ENCODE data around the gene FYN. TPM values are rescaled to one million over a fixed set of nuclear protein-coding genes. Genes with fewer than 3 reads are reported as not detected.

Gene FYN
- total and polyA plus RNA-seq, 10 of the 15 experiments (the other 5 are each of a cell fraction or from before 2014, with no cell fraction given) = 51.4 to 247 (median 138) TPM

DNA sequence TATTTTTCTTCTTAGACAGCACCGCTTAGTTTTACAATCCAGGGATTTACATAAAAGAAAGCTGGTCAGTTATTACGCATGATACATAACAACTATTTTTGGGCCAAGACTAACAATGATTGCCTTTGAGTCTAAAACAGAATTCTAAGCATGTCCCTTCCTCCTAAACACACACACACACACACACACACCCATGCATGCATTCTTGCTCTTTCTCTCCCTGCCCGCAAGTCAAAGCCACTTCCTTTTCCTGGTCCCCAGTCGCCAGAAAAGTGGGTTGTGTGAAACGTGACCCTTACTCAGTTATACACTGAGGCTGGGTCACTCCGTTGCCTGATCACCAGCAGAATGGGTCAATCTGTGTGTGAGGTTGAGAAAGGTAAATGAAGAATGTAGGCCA, 31.4 kb downstream of the FYN start (continued):
- TF ChIP-seq, protein P1, sequence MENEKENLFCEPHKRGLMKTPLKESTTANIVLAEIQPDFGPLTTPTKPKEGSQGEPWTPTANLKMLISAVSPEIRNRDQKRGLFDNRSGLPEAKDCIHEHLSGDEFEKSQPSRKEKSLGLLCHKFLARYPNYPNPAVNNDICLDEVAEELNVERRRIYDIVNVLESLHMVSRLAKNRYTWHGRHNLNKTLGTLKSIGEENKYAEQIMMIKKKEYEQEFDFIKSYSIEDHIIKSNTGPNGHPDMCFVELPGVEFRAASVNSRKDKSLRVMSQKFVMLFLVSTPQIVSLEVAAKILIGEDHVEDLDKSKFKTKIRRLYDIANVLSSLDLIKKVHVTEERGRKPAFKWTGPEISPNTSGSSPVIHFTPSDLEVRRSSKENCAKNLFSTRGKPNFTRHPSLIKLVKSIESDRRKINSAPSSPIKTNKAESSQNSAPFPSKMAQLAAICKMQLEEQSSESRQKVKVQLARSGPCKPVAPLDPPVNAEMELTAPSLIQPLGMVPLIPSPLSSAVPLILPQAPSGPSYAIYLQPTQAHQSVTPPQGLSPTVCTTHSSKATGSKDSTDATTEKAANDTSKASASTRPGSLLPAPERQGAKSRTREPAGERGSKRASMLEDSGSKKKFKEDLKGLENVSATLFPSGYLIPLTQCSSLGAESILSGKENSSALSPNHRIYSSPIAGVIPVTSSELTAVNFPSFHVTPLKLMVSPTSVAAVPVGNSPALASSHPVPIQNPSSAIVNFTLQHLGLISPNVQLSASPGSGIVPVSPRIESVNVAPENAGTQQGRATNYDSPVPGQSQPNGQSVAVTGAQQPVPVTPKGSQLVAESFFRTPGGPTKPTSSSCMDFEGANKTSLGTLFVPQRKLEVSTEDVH (IDR thresholded peaks at IDR 0.05; ENCODE audit: low read depth, partially characterized antibody) = no peak
- peak; percentile 83 for TF ChIP-seq NBN (IDR thresholded peaks at IDR 0.05)
- TF ChIP-seq HDAC6 (IDR thresholded peaks at IDR 0.05; ENCODE audit: unreplicated experiment) = no peak
- peak; percentile 94 for TF ChIP-seq EED (IDR thresholded peaks at IDR 0.05; ENCODE audit: low read depth)
- TF ChIP-seq E2F4 (IDR thresholded peaks at IDR 0.05; ENCODE audit: low read depth, low read length) = no peak
- TF ChIP-seq, protein P2, sequence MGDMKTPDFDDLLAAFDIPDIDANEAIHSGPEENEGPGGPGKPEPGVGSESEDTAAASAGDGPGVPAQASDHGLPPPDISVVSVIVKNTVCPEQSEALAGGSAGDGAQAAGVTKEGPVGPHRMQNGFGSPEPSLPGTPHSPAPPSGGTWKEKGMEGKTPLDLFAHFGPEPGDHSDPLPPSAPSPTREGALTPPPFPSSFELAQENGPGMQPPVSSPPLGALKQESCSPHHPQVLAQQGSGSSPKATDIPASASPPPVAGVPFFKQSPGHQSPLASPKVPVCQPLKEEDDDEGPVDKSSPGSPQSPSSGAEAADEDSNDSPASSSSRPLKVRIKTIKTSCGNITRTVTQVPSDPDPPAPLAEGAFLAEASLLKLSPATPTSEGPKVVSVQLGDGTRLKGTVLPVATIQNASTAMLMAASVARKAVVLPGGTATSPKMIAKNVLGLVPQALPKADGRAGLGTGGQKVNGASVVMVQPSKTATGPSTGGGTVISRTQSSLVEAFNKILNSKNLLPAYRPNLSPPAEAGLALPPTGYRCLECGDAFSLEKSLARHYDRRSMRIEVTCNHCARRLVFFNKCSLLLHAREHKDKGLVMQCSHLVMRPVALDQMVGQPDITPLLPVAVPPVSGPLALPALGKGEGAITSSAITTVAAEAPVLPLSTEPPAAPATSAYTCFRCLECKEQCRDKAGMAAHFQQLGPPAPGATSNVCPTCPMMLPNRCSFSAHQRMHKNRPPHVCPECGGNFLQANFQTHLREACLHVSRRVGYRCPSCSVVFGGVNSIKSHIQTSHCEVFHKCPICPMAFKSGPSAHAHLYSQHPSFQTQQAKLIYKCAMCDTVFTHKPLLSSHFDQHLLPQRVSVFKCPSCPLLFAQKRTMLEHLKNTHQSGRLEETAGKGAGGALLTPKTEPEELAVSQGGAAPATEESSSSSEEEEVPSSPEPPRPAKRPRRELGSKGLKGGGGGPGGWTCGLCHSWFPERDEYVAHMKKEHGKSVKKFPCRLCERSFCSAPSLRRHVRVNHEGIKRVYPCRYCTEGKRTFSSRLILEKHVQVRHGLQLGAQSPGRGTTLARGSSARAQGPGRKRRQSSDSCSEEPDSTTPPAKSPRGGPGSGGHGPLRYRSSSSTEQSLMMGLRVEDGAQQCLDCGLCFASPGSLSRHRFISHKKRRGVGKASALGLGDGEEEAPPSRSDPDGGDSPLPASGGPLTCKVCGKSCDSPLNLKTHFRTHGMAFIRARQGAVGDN (IDR thresholded peaks at IDR 0.05) = no peak
- TF ChIP-seq CHD4 (IDR thresholded peaks at IDR 0.05) = no peak
- no peak for TF ChIP-seq RELA (IDR thresholded peaks at IDR 0.05; ENCODE audit: borderline replicate concordance, partially characterized antibody)
- TF ChIP-seq NRF1 (conservative IDR thresholded peaks at IDR 0.05; ENCODE audit: low read depth, low read length) = no peak
- TF ChIP-seq GATAD2B (conservative IDR thresholded peaks at IDR 0.05; ENCODE audit: low read depth) = peak; percentile 34; the same call in 1 of the 2 replicates
- TF ChIP-seq, protein P3, sequence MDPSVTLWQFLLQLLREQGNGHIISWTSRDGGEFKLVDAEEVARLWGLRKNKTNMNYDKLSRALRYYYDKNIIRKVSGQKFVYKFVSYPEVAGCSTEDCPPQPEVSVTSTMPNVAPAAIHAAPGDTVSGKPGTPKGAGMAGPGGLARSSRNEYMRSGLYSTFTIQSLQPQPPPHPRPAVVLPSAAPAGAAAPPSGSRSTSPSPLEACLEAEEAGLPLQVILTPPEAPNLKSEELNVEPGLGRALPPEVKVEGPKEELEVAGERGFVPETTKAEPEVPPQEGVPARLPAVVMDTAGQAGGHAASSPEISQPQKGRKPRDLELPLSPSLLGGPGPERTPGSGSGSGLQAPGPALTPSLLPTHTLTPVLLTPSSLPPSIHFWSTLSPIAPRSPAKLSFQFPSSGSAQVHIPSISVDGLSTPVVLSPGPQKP (IDR thresholded peaks at IDR 0.05; ENCODE audit: low read depth, low read length) = no peak
- no peak for TF ChIP-seq PML (IDR thresholded peaks at IDR 0.05; ENCODE audit: low read length)
- peak; percentile 96 for TF ChIP-seq MTA3 (IDR thresholded peaks at IDR 0.05; ENCODE audit: borderline replicate concordance, low read length)
- peak; percentile 82 for TF ChIP-seq ATF2 (IDR thresholded peaks at IDR 0.05; ENCODE audit: low read length)
- TF ChIP-seq CTCF (IDR thresholded peaks at IDR 0.05 in 2 of 3, conservative IDR thresholded peaks at IDR 0.05 in 1 of 3; ENCODE audit: control insufficient read depth in 2 of 3, extremely low read depth in 1 of 3, insufficient read depth in 1 of 3, low read depth in 3 of 3, low read length in 3 of 3) = no peak
